Occipital lobe (tissue), 2 donors: ENCODE data around the gene TAS2R9. TPM values are rescaled to one million over a fixed set of nuclear protein-coding genes. Genes with fewer than 3 reads are reported as not detected.
"Not testable (repeated sequence)": the region's sequence is repeated elsewhere in the genome, so short reads cannot be mapped to it uniquely, and the experiment has no call there.

Source experiments
- DNase-seq: peaks from one replicate; lab custom pipeline; 2025; lab: John Stamatoyannopoulos, UW
- total RNA-seq: library from RNA; depleted of rRNA; stranded (reverse); fragments of >200 nt; gene quantifications from one replicate; pipeline ENCODE4 v1.2.3, GENCODE V29; 2014

The TAS2R9 gene, protein sequence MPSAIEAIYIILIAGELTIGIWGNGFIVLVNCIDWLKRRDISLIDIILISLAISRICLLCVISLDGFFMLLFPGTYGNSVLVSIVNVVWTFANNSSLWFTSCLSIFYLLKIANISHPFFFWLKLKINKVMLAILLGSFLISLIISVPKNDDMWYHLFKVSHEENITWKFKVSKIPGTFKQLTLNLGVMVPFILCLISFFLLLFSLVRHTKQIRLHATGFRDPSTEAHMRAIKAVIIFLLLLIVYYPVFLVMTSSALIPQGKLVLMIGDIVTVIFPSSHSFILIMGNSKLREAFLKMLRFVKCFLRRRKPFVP
- 1.2 TPM for total RNA-seq

DNA sequence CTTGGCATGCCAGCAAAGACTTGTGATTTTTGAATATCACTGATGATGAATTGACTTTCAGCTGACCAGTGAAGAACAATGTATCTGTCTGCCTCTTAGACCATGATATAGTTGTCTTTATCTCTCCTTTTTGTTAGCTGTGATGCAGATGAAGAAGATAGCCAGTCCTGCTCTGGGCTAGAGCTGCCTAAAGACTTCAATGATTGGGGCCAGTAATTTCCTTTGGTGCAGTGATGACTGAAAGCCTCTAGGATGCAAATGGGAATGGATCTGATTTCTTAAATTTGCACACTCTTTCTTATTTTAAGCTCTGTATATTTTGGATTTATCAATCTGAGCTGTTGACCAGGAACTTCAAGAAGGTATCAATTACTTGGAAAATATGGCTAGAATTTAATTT, at the start of gene TAS2R9:
TAS2R9 (minus strand) TSS at position 101 of the 400 bp plus-strand sequence; CDS start at position 8, 93 bp downstream.
- DNase-seq: no peak

DNA sequence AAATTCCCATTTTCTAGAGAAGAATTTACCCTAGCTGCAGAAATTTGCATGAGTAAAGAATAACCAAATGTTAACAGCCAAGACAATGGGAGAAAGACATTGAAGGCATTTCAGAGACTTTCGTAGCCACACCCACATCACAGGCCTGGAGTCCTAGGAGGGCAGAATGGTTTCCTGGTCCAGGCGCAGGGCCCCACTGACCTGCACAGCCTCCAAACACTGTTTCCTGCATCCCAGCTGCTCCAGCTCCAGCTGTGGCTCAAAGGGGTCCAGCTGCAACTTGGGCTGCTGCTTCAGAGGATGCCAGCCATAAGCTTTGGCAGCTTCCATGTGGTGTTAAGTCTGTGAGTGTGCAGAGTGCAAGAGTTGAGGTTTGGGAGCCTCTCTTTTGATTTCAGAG, 45.8 kb upstream of the TAS2R9 start:
- DNase-seq: no peak

DNA sequence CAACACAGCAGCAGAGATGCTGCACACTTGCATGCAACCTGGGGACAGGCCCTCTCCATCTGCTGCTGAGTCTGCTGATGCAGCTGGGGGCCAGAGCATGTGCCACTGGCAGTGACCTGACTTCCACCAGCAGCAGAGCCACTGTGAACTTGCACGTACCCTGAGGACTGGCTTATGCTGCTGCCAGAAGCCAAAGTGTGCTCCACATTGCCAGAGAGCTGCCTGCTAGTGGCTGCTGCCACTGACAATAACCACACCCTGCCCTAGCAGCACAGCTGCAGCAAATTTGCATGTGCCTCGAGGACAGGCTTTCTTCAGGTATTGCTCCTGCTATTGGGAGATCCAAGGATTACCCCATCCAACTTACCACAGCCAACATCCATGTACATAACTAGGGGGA, 43.8 kb upstream of the TAS2R9 start:
- DNase-seq: no peak

DNA sequence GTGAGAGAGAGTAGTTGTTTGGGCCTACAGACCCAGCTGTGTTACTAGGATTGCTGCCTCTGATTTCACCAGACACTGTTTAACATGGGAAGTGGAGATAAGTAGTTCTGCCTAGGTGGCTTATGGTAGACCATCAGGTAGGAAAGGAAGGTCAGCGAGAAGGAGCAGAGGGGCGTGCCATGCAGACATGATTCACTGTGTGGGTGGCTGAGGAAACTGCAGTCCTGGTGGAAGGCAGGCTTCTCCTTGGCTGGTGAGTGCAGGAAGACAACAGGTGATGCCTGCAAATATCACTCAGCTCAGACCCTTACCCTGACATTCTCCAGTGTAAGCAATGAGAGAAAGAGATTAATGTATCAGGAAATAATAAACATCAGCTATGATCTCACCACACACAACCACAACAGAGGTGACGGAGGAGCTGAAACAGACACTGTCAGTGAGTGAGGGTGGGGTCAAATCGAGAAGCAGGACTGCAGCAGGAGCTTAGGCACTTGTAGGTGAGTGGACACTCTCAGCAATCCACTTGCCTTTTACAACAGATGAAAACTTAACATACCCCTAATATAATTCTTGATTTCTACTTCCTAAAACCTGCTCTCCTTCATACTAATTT, 41.4 kb upstream of the TAS2R9 start:
- no peak for DNase-seq

DNA sequence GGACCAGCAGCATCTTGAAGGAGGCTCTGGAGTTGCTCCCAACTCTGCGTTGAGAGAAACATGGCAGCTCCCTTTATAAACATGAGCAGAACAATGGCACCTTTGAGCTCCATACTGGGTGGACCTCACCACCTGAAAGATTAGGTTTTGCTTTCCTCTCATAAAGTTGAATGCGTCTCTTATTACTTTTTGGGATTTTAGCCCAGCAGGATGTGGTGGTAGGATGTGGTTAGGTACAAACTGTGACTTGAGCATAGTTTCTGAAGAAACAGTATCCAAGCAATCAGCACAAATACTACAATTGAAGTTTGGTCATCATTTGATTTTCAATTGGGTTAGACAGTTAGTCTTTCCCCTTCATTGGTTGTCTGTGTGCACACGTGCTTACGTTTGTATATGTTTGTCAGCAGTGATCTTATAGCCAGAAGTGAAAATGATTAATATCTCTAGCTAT, 39.5 kb upstream of the TAS2R9 start, which contains the start of gene PRR4:
PRR4 (minus strand) TSS at position 51 of the 454 bp plus-strand sequence; CDS start at position 13, 38 bp downstream.
- DNase-seq: no peak

DNA sequence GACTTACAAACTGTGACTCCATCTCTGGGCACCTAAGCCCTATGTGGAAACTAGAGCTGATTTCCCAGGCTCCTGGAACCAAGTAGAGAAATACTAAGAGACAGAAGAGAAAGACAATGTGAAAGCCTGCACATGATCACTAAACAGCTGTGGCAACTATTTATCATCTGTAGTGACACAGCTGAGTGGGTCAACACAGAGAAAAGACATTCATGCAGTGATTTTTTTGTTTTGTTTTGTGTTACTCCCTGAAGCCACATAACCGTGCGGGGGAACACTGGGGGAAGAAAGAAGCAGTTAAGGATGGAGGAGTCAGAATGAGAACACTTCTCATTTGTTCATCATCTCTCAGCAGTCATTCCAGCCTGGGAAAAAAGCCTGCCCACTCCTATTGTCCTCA, 37.8 kb upstream of the TAS2R9 start:
- DNase-seq: no peak

DNA sequence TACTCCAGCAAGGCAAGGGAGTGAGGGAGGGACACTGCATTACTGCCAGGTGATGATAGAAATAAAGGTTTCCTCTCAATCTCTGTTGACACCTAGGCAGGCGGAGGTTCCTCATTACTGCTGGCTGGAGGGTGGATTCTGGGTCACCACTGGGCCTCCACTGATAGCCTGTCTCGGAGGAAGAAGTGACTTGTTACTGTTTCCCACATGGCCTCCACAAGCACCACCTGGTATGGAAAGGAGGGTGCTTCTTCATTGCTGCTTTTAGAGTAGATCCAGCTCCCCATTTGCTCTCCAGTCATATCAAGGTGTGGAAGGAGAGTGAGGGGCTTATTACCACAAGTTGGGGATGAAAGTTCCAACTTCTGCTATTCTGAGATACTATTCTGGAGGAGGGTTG, 32.9 kb upstream of the TAS2R9 start:
- DNase-seq: no peak

DNA sequence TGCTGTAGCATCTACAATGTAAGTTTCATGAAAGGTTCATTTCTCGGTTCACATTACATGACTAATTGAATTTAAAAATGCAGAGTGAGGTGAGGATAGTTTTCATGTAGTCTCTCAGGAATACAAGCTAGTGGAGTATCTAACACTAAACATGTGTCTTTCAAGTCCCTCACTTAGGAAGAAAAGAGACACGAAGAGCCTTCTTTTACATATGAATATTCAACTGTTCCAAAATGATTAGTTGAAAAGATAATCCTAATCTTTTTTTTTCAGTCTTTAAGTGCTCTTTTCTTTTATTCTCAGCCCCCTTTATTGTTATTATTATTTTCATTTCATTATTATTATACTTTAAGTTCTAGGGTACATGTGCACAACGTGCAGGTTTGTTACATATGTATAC, 28.5 kb upstream of the TAS2R9 start:
- DNase-seq: no peak

DNA sequence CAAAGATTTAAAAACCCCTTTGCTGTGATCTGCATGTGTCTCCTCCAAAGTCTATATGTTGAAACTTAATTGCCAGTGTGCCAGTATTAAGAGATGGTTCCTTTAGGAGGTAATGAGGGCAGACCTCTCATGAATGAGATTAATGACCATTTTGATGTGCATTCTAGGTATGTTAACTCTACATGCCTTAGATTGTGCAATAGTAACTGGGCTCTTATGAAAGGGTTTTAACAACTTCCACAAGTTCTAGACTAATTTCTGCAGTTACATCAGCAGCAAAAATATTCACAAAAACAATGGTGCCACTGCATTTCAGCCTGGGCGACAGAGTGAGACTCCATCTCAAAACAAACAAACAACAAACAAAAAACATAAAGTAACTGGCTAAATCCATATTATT, 20.0 kb upstream of the TAS2R9 start:
- no peak for DNase-seq

DNA sequence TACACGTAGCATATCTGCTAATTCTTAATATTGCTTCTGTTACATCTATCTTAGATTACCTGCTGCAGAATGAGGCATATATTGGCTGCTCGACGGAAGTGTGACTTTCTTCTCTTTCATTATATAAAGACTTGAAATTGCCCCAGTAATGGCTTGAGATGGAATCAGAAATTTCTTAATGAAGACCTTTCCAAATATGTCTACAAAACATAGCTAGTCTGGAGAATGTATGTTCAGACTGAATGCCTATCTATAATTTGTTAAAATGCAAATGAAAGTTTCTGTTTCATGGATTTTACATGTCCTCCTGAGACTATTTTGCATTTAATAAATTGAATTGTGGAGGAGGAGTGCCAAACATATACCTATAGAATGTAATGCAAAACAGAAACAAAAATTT, 16.3 kb upstream of the TAS2R9 start, which contains the start of gene TAS2R10:
TAS2R10 (minus strand) TSS at position 101 of the 400 bp plus-strand sequence; CDS start at position 12, 89 bp downstream.
- no peak for DNase-seq

DNA sequence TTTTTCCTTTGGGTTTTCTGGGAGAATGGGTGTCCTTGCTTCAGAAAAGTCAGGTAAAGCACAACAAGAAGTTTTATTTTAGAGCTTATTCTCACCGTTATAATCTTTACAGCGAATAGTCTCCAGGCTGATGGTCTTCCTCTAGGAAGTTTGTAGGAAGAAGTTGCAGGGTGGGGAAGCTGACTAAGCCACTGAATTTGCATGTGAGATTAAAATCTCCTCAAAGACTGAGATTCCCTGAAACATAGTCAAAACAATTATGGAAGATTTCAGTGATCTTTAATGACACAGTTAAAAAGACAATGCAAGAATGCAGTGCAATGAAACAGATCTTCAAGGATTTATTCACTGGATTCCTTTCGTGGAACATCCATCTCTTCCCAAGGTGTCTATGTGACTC, 15.0 kb upstream of the TAS2R9 start:
- DNase-seq: no peak

DNA sequence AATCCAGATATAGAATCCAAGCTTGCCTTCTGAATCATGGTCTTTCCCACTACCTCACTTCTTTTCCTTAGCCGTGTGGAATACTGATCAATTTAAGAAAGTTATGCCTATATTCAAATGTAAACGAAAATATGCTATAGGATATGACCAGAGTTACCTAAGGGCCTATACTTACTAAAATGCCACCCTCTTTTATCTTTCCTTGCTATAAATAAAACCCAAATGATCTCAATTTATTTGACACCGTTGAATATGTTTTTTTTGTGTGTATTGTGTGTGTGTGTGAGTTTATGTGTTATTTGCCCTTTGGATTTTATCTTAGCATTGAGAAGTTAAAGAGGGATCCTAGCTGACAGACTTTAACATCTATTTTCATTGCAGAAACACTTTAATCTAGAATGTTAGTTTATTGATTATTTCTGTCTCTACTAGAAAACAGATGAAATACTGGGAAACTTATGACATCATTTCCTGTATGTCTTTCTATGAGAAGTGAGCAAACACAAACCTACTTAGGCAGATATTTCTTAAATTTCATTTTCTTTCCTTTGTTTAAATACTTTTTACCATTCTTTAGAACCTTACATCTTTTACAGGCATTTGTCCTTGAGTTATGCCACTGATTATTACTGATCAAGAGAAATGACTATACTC, 2.0 kb upstream of the TAS2R9 start:
- DNase-seq: no peak

DNA sequence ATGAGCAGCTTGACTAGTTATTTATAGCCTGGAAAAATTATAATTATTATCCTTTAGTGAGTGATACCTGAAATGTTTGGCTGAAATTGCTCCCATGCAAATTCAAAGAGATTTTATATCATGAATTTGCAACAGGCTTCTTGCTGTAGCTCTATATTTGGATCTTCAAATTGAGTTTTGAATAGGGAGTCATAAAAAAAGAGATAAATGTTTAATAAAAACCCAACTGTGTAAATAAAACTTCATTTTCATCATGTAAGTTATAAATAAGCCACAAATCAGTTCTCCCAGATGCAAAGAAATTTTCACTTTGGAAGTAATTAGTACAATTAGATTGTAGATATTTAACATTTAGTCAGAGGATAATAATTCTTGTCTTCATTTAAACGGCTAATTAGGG, 2.8 kb downstream of the TAS2R9 start, which contains the start of gene TAS2R8:
TAS2R8 (minus strand) TSS at position 101 of the 400 bp plus-strand sequence. CDS start 306 bp downstream, outside the sequence.
- no peak for DNase-seq

DNA sequence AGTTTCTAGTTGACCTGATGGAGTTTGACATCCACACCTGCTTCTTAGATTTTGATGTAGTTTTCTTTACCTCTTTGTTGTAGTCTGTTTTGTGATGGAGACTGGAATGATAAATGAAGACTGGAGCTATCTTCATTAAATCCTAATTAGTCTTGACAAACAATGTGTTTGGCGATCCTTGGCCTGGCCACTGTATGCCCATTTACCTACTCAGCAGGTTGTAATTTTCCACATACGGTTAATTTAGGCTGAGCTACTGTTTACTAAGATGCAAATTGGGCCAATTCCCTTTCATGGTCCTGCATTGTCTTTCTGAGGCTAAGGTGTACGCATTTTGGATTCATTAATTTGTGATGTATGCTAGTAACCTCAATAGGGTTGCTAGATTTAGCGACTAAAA, 7.4 kb downstream of the TAS2R9 start, which contains the start of gene TAS2R7:
TAS2R7 (minus strand) TSS at position 41 of the 400 bp plus-strand sequence. CDS start 57 bp downstream, outside the sequence.
- DNase-seq: no peak

DNA sequence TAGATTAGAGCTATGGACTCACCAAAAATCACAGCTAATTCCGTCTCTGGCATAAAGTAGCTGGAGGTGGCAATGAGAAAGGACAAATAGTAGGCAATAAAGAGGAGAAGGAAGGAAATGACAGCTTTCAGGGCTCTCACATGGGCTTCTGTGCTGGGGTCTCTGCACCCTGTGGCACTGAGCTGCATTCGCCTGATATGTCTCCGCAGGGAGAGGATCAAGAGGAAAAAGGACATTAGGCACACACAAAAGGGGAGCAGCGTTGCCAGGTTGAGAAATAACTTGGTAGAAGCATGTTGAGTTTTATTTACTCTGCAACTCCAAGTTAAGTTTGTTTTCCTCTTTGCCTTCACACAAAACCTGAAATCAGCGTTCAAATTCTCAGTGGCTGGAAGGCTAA, 8.2 kb downstream of the TAS2R9 start:
- DNase-seq: no peak

DNA sequence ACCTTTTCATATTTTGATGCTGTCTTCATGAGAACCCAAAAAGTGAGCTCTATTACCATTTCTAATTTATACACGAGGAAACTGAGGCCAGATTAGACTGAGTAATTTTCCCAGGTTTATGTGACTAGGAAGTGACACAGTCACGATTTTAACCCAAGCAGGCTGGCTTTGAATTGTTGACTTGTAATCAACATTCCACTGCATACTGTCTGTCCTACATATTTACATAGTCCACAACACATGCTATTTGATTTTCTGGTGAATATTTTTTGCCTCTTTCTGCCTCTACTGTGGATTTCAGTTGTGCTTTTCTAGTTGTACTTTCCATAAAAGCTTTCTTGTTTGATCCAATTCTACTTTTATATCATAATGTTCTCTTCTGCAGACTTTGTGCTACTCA, 15.7 kb downstream of the TAS2R9 start:
- DNase-seq: no peak

DNA sequence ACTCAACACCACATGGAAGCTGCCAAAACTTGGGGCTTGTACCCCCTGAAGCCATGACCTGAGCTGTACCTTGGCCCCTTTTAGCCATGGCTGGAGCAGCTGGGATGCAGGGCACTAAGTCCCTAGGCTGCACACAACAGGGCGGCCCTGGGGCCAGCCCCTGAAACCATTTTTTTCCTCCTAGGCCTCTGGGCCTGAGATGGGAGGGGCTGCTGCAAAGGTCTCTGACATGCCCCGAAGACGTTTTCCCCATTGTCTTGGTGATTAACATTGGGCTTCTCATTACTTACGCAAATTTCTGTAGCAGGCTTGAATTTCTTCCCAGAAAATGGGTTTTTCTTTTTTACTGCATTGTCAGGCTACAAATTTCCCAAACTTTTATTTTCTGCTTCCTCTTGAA, 18.2 kb downstream of the TAS2R9 start:
- not testable (repeated sequence) for DNase-seq

DNA sequence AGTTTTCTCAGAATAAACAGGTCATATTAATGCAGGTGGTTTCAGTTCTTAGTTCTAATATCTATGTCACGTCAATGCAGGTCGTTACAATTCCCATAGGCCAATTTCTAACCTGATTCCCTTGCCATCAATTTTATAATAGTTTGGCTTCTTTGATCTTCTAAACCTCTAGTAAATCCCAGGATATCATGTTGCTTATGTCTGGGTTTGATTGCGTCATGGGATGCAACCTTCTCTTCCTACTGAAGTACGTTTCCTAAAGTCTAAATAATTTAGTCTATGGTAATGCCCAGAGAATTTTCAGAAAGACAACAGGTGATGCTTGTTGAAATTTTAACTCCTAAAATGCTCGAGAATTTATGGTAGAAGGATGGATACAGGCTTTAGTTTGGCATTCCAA, 26.7 kb downstream of the TAS2R9 start:
- no peak for DNase-seq

DNA sequence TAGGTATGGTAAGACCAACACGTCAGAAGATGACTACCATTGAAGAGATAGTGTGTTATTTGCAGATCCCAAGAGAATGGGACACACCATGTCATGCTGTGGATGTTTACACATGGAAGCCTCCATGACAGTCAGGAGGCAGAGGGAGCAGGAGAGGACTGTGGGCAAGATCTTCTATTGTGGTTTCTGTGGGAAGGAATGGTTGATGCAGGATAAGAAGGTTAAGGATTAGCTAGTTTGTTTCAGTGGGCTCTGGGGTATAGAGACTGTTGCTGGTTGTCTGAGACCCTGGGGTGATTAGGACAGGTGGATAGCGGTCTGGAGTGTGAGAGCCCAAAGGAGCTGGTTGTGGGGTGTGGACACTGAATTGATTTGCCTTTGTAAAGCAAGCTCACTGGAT, 30.9 kb downstream of the TAS2R9 start:
- DNase-seq: no peak

DNA sequence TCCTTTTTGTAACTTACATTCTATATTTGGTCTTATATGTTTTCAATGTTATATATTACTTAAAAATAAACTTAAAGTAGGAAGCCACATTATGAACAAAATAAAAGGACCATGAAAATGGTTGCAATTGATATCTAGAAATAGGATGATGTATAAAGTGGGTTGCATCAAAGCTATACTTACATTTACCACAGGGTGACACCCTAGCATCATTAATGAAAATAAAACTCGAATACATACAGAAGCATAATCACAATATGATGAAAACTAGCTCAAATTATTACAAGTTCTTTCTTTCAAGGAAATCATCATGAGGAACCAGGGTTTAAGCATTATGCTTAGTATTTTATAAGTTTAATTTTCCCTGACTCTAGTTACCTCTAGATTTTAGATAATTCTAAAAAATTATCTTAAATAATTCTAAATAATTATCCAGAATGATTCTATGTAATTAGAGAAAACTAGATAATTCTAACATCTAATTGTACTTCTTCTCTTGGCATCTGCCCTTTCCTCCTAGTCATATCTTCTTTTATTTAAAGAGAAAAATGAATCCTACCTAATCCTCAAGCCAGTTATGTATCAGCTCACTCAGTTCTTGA, 38.7 kb downstream of the TAS2R9 start:
- DNase-seq: no peak

DNA sequence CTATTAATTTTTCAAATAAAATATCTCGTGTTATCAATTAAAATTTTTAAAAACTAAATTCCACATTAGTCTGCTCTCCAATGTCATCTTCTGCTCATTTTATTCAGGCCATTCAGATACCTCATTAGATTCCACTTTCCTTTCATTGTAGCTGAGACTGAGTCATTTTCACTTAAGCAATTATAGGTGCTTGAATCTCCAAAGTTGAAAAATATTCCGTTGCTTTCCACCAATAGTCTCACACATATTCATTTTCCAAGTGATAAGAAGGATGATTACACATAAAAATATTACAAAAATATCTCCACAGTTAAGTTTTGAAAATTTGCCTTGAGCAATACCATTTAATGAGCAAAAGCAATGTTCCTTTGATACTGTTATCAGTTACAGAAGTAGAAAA, 50.3 kb downstream of the TAS2R9 start:
- DNase-seq: no peak
